B cell (primary cell): ENCODE measurements around the gene GIMAP2.

Source experiments
- EZH2 ChIP-seq: IDR thresholded peaks from 2 replicates; pipeline ENCODE4 v1.6.1; 2012; ENCODE audit warnings: borderline replicate concordance, low read depth, mild to moderate bottlenecking, moderate library complexity, low read length; ENCODE audit not compliant: insufficient read depth, poor library complexity, severe bottlenecking
- TF ChIP-seq, protein P1 (sequence below): fragments of 200-600 bp; IDR thresholded peaks from one replicate; pipeline ENCODE4 v1.8.0; 2022; ENCODE audit warnings: antibody characterized with exemption, mild to moderate bottlenecking

- TF ChIP-seq EZH2, result no peak
- TF ChIP-seq, protein P1, sequence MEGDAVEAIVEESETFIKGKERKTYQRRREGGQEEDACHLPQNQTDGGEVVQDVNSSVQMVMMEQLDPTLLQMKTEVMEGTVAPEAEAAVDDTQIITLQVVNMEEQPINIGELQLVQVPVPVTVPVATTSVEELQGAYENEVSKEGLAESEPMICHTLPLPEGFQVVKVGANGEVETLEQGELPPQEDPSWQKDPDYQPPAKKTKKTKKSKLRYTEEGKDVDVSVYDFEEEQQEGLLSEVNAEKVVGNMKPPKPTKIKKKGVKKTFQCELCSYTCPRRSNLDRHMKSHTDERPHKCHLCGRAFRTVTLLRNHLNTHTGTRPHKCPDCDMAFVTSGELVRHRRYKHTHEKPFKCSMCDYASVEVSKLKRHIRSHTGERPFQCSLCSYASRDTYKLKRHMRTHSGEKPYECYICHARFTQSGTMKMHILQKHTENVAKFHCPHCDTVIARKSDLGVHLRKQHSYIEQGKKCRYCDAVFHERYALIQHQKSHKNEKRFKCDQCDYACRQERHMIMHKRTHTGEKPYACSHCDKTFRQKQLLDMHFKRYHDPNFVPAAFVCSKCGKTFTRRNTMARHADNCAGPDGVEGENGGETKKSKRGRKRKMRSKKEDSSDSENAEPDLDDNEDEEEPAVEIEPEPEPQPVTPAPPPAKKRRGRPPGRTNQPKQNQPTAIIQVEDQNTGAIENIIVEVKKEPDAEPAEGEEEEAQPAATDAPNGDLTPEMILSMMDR, result no peak
These were observed 56.9 kb downstream of the GIMAP2 start for GRCh38 chr7:150742286-150742968.
